Stimulated activated CD4-positive, alpha-beta T cell treated with anti-CD3 and anti-CD28 coated beads, Interleukin-2, amount 100 ng/mL, for 48 hours (primary cell): ENCODE results near the gene NTN1.

ENCODE experiments used
- DNase-seq, 2 donors: peaks; one replicate each; pipeline ENCODE4 v3.0.0-alpha.2; 2020

The NTN1 gene

DNA sequence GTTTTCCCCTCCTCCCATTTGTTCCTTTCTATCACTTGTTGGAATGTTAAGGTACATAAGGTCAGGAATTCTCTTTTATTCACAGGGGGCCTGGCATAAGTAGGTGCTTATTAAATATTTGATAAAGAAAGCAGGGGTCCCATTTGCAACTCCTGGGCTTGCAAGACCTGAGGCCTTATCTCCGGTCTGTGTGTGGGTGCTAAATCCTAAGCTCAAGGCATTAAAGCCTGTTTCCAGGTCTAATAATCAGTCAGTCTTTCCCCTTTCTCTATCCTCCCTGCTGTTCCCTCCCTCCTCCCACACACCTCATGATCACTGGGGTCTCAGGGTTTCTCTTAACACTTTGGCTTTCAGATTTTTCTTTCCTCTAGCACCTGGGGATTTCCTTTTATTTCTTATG is 17.1 kb downstream of the NTN1 start:
- no peak for DNase-seq

DNA sequence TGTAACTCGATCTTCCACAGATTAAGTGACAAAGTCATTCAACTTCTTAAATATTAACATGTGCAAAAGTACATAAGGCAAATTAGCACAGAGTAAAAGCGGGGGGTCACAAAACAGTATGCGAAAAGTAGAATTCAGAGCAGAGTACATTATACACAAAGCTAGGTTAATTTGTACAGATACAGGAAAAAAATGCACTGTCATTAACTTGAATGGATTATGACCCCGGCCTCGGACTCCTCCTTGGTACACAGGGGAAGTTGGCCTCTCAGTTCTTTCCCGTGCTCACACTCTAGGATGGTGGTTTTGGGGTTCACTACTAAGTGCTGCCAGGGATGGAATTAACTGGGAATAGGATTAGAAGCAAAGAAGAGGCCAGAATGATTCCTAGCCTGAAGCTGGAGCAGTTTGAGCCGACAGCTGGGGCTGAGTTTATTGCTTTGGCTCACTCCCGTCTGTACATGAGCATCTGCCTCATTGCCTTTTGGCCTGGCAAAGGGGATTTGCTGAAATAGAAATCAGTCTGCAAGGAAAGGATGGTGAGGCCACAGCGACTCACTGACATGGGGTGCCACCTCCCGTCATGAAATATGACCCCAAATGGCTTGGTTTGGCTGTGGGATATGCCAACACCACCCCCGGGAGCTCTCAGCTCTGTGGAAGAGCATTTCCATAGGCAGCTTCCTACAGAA is 23.6 kb downstream of the NTN1 start:
- DNase-seq: no peak

DNA sequence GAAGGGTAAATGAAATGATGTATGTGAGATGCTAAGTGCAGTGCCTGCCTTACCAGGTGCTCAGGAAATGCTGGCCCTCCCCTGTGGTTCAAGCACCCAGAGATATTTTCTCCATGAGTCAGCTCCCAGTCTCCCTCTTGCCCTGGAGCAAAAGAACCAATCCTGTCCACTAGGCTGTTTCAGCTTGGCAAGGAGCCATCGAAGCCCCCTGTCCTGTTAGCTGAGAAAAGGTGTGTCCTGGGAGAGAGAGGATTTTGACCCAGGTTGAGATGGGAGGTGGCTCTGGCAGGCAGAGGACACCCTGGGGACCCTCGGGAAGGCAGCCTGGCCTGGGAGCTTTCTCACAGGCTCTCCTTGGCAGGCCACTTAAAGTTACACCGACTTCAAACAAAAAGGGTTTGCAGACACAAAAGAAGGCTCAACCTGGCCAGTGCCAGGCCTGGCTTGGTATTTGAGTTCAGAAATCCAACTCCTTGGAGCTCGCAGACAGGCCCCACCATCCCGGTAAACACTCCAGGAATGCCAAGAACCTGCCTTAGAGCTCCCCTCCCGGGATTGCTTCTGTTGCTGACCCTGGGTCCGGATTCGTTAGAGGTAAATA is 29.6 kb downstream of the NTN1 start:
- DNase-seq: no peak

DNA sequence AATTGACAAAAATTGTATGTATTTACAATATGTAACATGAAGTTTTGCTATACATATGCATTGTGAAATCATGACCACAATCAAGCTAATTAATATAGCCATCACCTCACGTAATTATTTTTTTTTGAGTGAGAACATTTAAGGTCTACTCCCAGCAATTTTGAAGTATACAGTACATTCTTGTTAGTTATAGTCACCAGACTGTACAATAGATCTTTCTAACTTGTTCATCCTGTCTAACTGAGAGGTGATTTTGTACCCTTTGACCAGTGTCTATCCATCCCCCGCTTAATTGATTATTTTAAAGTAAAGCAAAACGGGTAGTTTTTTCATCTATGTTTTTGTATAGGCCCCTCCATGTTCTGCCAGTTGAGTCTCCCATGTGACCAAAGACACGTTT is 30.3 kb downstream of the NTN1 start:
- DNase-seq: no peak

DNA sequence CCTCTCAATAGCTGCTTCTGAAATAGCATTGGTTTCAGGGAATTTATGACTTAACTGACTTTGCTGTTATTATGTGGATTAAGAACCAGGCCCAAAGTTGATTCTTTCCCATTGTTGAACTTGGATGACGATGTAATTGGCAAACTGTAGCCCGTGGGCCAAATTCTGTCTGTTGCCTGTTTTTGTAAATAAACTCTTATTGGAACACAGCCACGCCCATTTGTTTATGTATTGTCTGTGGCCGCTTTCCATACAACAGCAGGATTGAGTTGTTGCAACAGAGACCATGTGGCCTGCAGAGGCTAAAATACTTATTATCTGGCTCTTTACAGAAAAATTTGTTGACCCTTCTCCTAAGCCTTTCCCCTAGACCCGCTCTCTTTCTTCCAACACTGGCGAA is 31.6 kb downstream of the NTN1 start:
- no peak for DNase-seq

DNA sequence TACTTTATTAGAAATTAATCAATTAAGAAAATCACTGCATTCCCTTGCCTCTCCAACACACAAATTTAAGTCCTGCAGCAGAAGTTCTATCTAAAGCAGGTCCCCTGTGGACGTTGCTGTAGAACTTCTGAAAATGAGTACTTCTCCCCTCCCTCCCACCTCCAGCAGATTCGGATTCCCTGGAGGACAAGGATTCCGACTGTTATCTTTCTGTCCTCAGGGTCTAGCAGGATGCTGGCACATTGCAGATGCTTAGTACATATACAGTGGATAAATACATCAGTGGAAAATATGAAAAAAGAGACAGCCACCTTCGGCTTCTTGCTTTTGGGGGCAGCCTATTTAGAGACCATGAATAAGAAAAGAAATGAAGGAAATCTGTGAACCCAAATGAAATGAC is 32.1 kb downstream of the NTN1 start:
- no peak for DNase-seq

DNA sequence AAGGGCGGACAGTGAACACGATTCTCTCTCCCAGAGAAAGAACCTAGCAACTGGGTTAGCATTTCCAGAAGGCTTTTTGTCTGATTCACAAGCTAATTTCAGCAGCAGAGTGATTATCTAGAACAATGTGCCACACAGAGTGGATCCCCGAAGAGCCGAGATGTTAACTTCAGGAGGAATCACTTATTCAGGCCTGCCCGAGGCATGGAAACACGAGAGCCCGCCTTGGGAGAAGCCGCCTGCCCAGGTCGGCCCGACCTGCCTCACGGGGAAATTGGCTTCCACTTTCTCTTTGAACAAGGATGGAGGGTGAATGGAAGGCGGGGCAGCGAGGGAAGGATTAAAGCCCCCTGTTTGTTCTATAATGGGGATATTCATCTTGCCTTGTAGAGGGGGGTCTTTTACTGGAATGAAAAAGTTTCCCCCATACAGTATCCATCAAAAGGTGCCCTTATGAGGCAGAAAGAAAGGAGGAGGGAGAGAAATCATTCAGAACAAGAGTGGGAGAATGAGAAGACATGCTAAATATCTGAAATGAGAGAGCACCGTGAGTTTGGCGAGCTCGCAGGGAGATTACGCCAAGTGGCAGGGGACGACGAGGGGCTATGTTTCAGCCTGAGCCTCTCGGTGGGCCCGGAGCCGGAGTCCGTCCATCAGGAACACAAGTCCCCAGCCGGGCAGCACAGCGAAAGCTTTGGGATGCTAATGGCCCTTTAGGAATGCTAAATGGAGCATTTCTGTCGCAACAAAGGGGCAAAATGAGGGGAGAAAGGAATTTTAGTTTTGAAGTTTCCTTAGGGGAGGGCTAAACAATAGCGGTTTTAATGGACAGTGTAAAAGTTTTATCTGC is 33.0 kb downstream of the NTN1 start:
- no peak for DNase-seq

DNA sequence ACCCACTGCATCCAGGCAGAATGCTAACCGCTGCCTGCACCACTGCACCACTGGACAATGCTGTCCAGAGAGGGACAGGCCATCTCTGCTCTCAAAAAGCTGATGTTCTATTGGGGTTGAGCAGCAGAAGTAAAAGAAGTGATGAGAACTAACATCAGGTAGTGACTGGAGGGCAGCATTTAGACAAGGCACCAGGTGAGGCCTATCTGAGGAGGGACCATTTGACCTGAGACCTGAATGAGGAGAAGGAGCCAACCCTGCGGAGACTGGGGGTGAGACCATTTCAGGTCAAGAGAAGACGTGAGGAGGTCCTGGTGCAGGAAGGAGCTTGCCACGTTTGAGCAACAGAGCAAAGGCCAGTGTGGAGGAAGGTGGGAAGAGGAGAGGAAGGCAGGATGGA is 34.0 kb downstream of the NTN1 start:
- no peak for DNase-seq

DNA sequence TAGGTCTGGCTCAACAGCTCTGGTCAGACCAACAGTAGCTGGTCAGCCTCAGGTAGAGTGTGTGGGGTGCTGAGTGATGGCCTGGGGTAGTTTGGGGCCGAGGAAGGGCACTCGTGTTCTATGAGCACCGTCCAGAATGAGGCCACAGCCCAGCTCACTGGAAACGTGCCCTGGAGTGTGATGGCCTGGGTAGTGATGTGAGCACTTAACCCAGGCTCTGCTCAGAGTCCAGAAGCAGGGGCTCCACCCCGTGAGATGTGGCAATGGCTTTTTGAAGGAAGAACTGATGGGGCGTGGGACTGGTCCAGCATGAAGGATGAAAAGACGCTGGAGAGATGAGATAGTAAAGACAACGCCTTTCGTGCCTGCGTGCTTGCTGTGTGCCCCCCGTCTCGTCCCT is 35.3 kb downstream of the NTN1 start:
- no peak for DNase-seq

DNA sequence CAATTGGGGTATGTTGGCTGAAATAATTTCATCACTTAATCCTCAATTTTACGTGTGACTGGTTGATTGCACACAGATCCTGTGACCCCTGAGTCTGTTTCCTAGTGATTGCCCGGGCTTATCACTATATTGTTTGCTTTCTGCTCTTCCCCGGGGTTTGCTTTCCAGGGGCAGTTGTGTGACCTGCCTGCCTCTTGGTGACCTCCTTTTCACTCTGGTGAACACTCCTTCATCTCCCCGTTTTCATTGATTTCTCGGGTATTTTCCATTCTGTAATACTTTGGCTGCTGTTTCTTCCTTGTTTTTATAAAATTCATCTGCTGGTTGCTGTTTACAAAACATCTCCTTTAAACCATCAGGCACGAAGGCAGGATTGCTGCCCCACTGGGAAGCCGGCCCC is 36.0 kb downstream of the NTN1 start:
- DNase-seq: no peak

DNA sequence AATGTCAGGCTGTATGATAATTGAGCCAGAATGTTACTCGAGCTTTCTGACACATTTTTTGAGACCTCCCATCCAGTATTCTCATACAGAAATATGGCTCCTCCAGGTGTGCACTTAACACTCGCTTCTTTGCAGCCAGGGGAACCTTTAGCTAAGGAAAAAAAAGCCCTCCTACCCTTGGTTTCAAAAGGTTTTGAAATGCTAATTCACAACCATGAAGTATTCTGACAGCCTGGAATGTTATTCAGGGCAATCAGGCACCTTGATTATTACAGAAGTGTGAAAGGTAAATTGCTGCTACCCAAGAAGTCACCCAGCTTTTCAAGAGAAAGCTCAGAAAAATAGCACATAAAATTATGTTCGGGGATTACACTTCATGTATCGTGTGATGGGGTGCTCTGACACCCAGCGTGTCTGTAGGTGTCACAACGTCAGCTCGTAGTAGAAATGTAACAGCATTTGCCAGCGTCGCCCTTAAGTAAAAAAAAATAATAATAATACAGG is 41.1 kb downstream of the NTN1 start:
- DNase-seq: no peak

DNA sequence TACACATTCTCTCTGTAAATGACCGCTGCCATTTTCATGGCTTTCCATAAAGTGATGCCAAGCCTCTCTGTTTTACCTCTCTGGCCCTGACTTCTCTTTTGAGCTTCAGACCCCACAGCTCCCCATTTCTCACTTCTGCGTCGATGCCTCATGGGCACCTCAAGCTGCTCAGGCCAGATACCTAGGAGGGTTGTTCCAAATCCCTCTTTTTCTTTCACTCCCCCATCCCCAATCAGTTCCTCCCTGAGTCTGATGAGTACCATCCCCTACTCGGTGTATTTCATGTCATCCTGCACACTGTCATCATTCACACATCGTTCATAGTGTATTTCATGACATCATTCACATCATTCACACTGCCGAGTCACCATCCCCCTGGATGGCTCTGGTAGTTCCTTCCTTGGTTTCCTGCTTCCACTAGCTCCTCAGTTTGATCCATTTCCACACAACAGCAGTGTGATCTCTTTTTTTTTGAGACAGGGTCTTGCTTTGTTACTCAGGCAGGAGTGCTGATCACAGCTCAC is 43.1 kb downstream of the NTN1 start:
- DNase-seq: no peak

DNA sequence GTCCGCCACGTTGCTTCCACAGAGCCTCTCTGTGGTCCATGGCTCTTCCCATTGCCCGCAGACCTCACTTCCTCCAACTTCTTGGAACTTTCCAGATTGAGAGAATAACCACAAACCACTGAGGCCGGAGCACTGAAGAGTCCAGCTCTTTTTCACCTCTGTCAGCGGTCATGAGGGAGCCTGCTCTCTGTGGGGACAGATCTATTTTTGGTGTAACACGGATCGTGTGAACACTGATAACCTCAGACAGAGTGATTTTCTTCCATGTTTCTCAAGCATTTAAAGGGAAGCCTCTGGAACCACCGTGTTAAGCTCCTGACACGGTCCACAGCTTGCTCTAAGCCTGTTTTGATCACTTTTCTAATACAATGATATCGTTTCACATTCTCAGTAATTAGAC is 49.7 kb downstream of the NTN1 start:
- DNase-seq: no peak

DNA sequence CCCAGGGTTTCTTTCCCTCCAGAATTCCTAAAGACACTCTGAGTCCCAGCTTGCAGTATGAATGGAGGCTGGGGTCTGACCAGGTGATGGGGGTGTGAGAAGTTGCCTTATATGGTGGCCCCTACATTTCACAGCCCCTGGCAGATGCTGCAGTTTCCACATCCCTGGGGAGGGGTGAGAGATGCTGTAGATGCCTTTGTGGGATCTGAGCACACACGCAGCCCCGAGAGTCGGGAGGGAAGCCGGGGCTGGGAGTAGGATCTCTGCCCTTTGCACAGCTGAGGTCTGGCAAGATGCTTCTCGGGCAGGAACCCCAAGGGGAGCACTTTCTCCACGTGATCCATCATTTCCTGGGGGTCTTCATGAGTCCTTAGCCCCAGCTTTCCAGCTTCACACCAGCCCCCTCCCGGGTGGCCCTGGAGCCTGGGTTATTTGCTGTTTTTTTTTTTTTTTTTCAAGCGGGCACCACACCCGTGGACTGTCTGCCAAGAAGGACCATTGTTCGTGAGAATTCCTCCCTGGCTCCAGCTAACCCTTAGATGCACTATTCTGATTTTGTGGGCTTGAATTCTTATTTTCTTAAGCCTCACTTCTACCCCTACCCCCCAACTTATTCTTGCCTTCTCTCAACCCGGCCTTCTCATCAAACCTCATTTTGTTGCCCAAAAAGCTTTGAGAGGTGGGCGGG is 50.6 kb downstream of the NTN1 start:
- no peak for DNase-seq

DNA sequence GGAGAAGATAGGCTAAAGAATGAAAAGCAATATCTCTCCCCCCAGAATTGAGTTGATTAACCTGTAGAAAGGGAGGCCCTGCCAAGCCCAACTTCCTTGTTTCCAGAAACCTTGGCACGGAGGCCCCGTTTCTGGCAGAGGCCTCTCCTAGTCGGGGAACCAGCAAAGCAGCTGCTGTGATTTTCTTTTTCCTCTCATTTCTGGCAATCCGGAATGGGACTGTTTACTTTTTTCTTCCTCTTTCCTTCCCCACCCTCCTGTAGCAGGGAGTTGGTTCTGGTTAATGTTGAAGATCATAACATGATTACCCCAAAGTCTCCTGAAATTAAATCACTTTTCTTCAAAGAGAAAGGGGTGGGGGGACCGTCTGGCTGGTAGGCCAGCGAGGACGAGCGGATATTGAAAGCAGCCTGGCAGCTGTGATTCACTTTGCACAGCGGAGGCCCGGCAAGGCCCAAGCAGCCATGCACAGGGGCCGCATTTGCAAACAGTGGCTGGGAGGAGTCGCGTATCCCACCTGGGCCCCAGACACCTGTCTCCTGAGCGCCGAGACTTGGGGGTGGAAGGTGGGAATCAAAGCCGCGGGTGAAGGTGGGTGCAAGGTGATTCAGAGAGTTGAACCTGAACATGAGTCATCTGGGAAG is 51.5 kb downstream of the NTN1 start:
- no peak for DNase-seq

DNA sequence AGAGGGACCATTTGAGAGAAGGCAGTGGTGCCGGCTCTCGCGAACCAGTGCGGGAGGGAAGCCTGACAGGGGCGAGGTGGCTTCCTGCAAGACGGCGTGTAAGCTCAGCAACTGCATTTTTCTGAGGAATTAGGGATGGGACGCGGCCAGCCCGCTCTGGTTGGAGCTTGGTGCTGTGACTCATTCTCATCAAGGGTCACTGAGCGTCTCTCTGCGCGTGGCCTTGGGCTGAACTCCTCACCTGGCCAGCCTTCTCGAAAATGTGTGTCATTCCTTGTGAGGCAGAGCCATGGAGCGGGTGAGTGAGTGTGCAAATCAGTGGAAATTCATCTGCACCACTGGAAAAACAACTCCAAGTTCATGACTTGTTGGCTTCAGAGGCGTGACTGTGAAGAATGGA is 52.8 kb downstream of the NTN1 start:
- no peak for DNase-seq

DNA sequence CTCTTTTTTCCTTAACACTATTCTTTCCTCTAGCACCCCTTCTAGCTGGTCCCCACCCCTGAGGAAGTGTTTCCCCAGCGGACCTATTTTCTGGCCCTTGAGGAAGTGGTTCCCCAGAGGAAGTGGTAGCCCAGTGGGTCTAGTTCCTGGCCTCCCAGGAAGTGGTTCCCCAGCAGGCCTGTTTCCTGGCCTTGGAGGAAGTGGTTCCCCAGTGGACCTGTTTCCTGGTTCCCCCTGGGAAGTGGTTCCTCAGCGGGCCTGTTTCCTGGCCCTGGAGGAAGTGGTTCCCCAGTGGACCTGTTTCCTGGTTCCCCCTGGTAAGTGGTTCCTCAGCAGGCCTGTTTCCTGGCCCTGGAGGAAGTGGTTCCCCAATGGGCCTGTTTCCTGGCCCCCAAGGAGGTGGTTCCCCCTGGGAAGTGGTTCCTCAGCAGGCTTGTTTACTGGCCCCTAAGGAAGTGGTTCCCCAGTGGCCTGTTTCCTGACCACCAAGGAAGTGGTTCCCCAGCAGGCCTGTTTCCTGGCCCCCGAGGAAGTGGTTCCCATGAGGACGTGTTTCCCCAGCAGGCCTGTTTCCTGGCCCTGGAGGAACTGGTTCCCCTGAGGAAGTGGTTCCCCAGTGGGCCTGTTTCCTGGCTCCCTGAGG is 58.3 kb downstream of the NTN1 start:
- no peak for DNase-seq

DNA sequence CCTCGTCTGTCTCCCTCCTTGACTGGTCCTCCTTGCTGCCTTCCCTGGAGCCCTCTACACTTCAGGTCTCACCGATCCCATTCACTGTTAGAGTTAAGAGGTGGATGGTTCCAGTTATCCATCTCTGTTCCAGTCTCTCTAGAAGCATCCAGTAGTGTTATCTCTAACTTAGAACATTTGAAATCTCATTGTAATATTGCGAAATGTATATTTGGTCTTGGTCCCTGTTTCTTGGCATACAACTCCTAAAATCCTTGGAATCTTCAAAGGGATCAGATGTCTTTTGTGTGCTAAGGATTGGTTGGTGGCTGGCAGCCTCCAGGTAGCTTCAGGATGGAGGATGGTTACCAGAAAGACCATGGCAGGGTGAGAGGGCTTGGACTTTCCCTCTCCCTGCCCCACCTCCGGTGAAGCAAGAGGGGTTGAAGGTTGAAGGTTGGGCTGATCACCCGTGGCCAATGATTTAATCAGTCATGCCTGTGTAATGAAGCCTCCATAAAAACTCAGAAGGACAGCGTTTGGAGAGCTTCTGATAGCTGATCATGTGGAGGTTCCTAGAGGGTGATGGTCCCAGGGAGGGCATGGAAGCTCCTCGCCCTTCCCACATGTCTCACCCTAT is 59.1 kb downstream of the NTN1 start:
- DNase-seq: no peak

DNA sequence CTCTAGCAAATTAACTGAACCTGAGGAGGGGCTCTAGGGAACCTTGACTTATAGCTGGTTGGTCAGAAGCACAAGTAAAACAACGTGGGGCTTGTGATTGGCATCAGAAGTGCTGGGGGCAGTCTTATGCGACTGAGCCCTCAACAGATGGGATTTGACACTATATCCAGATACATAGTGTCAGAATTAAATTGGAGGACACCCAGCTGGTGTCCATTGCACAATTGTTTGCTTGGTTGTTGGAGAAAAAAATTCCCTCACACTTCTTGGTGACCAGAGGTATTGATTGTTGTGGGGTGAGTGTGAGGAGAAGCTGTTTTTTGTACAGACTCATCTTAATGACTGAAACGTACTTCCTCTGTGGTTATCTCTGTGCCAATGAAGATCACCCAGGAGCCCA is 59.7 kb downstream of the NTN1 start:
- DNase-seq: no peak

DNA sequence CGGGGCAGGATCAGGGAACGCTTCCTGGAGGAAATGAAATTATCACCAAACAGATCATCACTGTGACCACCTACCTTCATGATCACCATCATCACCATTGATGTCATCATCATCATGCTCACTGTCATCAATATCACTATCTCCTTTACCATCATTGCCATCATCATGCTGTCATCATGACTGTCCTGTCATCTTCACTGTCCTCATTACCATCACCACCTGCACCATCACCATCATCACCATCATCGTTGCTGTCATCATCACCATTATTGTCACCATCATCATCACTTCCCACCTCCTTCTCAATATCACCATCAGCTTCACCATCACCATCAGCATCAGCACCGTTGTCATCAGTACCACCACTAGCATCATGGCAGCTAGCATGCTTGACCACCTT is 65.3 kb downstream of the NTN1 start:
- DNase-seq: no peak

DNA sequence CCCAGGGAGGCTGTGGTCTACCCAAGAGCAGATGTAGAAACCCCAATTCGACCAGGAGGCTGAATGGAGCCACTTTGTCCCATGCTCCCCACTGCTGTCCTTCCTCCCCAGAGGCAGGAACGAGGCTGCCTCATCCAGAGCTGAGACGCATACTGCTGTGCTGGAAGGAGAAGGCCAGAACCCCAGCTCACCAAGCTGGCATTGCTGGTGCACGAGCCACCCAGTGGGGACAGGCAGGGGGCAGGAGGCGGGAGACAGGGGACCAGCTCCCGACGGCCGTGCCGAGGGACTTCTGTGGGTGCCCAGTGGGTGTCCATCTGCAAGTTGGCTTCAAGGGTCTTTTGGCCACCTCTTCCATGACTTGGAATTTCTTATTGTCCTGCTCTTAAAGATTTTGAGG is 66.6 kb downstream of the NTN1 start:
- DNase-seq: no peak

DNA sequence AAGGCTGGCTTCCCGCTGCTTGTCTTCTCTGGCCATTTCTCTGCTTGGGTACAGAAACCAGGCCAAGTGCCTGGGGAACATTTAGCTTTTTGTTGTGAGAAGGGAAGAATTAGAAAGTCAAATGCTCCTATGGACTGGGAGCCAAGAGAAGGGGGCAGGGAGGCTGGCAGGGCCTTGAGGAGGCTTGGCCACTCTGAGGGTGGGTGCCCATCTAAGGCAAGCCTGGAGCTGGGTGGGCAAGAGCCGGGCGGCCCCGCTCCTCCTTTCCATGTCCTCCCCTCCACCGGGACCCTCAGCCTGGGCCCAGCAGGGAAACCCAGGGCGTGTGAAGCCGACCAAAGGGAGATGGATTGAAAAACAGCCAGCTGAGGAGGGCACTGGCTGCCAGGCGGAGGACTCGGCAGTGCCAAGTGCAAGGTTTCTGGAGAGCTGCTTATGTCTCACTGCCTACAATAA is 69.4 kb downstream of the NTN1 start:
- no peak for DNase-seq
